ENCODE results near the gene HS2ST1.

- TF ChIP-seq CTCF (conservative IDR thresholded peaks at IDR 0.05 in 1 of 2, IDR thresholded peaks at IDR 0.05 in 1 of 2; ENCODE audit: low read depth in 1 of 2, low read length in 2 of 2) = no peak
- no peak for TF ChIP-seq EZH2 (IDR thresholded peaks at IDR 0.05; ENCODE audit: low read length, missing control alignments)
Measured at GRCh38 chr1:87023326-87023725, 108.9 kb downstream of the HS2ST1 start.
